GM15510 (cell line): ENCODE data around the gene SLC4A11.

Experiments
- POLR2A ChIP-seq: IDR thresholded peaks from 3 replicates; pipeline ENCODE4 v1.6.1; 2011; ENCODE audit warnings: borderline replicate concordance; ENCODE audit not compliant: insufficient read length; ENCODE audit errors: extremely low read depth

The SLC4A11 gene

GRCh38 chr20:3239026-3239866 lies at the start of gene SLC4A11:
Gene SLC4A11 (minus strand): TSS chr20:3239190. CDS start chr20:3239137, 53 bp downstream.
- no peak for TF ChIP-seq POLR2A

- no peak for TF ChIP-seq POLR2A
Measured at GRCh38 chr20:3283222-3283820, 44.3 kb upstream of the SLC4A11 start.

GRCh38 chr20:3282271-3283221 lies 43.6 kb upstream of the SLC4A11 start:
- no peak for TF ChIP-seq POLR2A

- TF ChIP-seq POLR2A = no peak
Measured at GRCh38 chr20:3281437-3281836, 42.4 kb upstream of the SLC4A11 start.

DNA sequence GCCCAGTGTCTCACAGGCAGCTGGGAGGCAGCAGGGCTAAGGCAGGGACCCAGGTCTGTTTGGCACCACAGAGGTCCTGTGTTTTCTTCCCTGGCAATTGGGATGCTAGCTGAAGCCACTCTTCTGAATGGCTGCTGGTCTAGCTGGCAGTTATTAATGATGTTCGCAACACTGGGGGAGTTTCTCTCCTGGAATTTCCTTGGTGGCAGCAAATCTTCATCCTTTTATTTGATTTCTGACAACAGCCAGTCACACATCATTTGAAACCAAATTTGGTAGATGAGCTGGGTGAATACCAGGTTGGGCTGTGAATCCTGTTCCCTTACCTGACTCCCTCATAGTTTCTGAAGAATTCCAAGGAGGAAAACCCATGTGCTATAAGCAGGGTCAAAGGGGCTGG lies 40.8 kb upstream of the SLC4A11 start:
- no peak for TF ChIP-seq POLR2A

GRCh38 chr20:3277686-3278465 lies 38.9 kb upstream of the SLC4A11 start:
- TF ChIP-seq POLR2A = no peak

DNA sequence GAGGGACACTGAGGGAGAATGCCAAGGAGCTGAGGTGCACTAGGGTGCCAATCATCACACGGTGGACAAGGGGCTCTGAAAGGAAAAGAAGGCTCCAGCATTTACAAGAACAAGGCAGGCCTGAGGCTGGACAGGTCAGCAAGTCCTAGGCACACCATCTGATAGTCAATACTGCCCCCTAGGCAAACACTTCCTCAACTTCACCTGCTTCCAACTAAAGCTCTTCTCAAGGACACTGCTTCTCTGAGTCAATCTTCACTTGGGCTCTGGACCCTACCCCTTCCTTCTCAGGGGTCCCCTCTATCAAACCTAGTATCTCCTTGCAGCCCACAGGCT lies 37.7 kb upstream of the SLC4A11 start:
- TF ChIP-seq POLR2A = no peak

GRCh38 chr20:3275966-3276679 lies 37.1 kb upstream of the SLC4A11 start:
- no peak for TF ChIP-seq POLR2A

DNA sequence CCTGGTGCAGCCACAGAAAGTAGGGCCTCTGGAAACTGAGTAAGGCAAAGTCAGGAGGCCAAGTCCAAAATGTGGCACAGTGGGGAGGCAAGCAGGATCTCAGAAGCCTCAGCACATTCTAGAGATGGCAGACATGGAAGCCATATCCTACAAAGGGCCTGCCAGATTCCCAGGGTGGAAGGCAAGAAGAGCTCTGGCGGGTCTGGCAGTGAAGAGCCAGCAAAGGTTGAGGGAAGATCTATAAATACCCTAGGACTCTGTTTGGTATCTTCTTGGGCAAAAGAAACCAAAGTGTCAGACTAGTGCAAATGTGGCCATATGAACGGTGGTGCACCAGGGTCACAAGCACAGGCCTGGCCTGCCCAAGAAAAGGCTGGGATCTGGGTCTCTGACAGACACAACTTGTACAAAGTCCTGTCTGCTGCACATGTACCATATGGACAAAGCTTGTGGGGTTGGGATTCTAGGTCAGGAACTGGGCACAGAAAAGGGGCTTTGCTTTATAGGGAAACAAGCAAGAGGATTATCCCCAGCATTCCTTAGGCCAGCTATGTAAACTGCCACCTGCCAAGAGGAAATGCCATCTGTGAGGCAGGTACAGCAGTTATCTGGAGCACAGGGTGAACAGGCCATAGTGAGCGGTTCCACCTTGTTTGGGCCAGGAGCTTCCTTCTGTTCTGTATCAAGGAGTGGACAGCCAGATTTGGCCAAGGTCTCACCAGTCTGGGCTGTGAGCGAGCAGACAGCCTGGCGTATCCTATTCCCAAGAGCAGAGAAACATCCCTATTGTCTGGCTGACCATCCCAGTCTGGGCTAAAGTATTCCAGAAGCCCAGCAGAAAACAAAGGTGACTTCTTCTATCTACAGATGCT lies 36.3 kb upstream of the SLC4A11 start:
- TF ChIP-seq POLR2A = no peak

DNA sequence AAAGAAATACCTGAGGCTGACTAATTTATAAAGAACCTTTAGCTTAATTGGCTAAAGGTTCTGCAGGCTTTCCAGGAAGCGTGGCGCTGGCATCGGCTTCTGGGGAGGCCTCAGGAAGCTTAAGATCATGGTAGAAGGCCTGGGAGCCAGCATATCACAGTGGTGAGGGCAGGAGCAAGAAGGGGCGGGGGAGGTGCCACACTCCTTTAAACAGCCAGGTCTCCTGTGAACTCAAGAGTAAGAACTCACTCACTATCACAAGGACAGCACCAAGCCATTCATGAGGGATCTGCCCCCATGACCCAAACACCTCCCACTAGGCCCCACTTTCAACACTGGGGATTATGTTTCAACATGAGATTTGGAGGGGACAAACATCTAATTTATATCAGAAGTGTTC lies 34.4 kb upstream of the SLC4A11 start:
- no peak for TF ChIP-seq POLR2A

DNA sequence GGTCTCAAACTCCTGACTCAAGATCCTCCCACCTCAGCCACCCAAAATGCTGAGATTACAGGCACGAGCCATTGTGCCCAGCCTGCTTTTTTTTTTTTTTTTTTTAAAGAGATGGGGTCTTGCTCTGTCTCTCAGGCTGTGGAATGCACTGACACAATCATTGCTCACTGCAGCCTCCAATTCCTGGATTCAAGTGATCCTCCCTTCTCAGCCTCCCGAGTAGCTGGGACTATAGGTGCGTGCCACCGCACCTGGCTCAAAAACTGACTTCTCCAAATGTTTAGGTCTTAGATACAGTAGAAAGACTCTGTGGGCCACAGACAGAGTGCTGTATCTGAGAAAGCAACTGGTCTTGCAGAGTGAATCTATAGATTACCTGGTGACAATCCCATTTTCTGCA lies 31.1 kb upstream of the SLC4A11 start:
- no peak for TF ChIP-seq POLR2A

GRCh38 chr20:3262566-3262965 lies 23.6 kb upstream of the SLC4A11 start:
- TF ChIP-seq POLR2A = no peak

- no peak for TF ChIP-seq POLR2A
Measured at GRCh38 chr20:3258429-3258828, 19.4 kb upstream of the SLC4A11 start.
